Measurements from ENCODE around the gene BICD2.

DNA sequence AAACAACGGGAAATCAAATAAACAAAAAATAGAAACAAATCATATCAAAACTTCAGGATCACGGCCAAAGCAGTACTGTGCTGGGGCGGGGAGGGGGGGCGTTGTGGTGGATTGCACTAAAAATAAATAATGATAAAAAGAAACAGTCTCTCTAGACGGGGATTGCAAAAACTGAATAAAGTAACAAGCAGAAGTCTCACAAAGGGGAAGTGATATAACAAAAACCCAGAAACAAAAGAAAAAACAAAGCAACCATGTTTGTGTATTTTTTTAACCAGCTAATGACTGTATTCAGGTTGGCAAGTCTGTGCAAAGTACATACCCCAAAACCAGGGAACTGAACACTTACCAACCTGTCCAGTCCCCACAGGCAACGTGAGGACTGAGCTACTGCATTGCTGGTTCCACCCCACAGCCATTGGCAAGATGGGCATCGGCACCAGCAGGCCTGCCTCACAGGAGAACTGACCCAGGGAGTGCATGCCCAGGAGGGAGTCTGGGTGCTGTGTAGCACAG, 24.1 kb downstream of the BICD2 start:
- TF ChIP-seq, protein P1, sequence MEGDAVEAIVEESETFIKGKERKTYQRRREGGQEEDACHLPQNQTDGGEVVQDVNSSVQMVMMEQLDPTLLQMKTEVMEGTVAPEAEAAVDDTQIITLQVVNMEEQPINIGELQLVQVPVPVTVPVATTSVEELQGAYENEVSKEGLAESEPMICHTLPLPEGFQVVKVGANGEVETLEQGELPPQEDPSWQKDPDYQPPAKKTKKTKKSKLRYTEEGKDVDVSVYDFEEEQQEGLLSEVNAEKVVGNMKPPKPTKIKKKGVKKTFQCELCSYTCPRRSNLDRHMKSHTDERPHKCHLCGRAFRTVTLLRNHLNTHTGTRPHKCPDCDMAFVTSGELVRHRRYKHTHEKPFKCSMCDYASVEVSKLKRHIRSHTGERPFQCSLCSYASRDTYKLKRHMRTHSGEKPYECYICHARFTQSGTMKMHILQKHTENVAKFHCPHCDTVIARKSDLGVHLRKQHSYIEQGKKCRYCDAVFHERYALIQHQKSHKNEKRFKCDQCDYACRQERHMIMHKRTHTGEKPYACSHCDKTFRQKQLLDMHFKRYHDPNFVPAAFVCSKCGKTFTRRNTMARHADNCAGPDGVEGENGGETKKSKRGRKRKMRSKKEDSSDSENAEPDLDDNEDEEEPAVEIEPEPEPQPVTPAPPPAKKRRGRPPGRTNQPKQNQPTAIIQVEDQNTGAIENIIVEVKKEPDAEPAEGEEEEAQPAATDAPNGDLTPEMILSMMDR (IDR thresholded peaks at IDR 0.05; ENCODE audit: low read length): no peak
- no peak for TF ChIP-seq EZH2phosphoT487 (IDR thresholded peaks at IDR 0.05; ENCODE audit: low read length)

All from MM.1S (cell line).